Stomach smooth muscle (tissue), 2 donors: ENCODE measurements around the gene FHIT.

ENCODE experiments used
- H3K27ac ChIP-seq: one replicate; pipeline ENCODE4 v1.7.0; 2013; ENCODE audit warnings: mild to moderate bottlenecking, low read length, inconsistent platforms
- H3K27me3 ChIP-seq, 2 donors: one replicate each; pipeline ENCODE4 v1.7.0; 2013; ENCODE audit warnings: low read length in 2 of 2; ENCODE audit not compliant: insufficient read depth in 2 of 2, control insufficient read depth in 1 of 2
- H3K36me3 ChIP-seq, 2 donors: one replicate each; pipeline ENCODE4 v1.7.0; 2013; ENCODE audit warnings: low read length in 2 of 2; ENCODE audit not compliant: control insufficient read depth in 2 of 2, insufficient read depth in 2 of 2
- H3K4me1 ChIP-seq: one replicate; pipeline ENCODE4 v1.7.0; 2013; ENCODE audit warnings: low read length; ENCODE audit not compliant: control insufficient read depth, insufficient read depth
- H3K4me3 ChIP-seq, 2 donors: one replicate each; pipeline ENCODE4 v1.7.0; 2013; ENCODE audit warnings: low read length in 2 of 2
- H3K9ac ChIP-seq, 2 donors: one replicate each; pipeline ENCODE4 v1.7.0; 2013; ENCODE audit warnings: low read length in 2 of 2, mild to moderate bottlenecking in 1 of 2
- H3K9me3 ChIP-seq, 2 donors: one replicate each; pipeline ENCODE4 v1.7.0; 2013; ENCODE audit warnings: low read length in 2 of 2; ENCODE audit not compliant: control insufficient read depth in 2 of 2
- donor health status: healthy.
- donor health status: Pancreatic carcinoma.

The FHIT gene

DNA sequence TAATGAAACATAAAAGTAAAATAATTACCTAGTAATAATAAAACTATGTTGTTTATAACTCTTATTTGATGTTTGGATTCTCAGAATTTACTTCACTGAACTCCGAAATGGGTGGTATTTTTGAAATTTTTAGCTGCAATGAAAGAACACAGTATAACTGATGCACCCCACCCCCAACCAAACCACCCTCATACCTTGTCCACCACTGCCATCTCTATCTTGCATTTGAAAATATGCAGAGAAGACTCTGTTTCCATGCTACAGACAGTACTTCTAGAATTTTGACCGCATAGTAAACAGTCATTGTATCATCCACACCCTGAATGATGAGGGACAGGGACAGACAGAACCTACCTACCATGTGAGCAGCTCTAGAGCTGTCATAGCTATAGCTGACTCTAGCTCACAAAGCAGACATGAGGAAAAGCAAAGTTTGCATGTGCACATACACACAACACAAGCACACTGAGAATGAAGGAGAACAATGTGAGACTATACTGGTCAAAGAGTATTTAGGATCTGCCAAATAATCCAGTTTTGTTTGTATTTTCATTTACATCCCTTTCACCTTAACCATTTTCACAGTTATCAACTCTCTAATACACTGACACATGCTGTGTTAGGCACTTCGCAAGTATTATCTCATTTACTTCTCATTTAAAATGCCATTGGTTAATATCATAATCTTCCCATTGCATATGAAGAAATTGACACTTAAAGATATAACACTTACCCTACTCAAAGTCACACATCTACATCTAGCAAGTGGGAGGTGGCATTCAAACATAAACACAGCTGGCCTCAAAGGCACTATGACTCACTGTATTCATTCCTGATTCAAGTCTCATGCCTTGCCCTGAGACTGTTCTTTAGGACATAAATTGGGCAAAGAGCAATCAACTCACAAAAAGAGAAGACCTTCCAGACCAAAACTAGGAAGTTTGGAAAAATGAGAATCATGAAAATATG lies 1186.8 kb downstream of the FHIT start:
- no peaks in the 10 kb centered on the region for H3K27me3 ChIP-seq
- H3K9ac ChIP-seq: no peak overlapping the region
- H3K9me3 ChIP-seq: no peaks in the 10 kb centered on the region
- H3K27ac ChIP-seq: no peak overlapping the region
- no peaks in the 10 kb centered on the region for H3K4me1 ChIP-seq
- H3K4me3 ChIP-seq: no peak overlapping the region
- no peaks in the 10 kb centered on the region for H3K36me3 ChIP-seq

DNA sequence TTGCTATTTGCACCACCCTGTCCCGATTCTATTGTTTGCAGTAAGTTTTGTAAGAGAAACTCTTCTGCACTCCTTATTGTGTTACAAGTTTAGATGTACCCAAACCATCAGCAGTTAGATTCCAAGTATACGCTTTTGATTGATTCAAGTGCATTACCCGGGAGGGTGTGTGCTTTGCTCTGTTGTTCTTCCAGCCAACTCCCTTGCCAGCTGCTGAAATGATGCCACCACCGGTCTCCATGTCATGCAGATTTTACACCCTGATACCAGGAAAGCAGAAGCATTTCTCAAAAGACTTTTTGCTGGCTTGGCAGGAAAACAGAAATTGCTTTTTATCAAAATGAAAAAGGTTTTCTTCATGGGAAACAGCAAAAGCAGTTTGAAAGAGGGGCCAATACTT lies 1194.8 kb downstream of the FHIT start:
- Histone ChIP-seq H3K27me3 (no peaks in the 10 kb centered on the region), H3K9me3 (no peaks in the 10 kb centered on the region), H3K27ac (no peak overlapping the region), H3K4me3 (no peak overlapping the region), H3K4me1 (no peaks in the 10 kb centered on the region), H3K36me3 (no peaks in the 10 kb centered on the region), H3K9ac (no peak overlapping the region)

DNA sequence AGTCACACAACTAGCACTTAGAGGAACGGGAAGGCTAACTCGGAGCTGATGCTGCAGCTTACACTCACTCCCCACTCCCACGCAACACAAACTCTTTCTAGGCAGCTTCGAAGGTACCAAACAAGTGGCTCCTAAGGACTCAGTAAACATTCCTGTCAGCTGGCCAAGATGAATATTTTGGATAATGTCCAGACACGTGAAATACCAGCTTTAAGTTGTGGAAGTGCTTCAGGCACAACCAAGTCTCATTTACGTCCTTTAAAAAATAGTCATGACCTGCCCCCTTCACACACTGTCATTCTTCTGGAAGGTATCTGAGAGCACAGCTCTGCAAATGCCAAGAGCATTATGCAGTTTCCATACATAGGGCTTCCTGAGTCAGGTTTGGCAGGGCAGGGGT lies 1195.5 kb downstream of the FHIT start:
- H3K9me3 ChIP-seq: no peaks in the 10 kb centered on the region
- no peaks in the 10 kb centered on the region for H3K27me3 ChIP-seq
- no peaks in the 10 kb centered on the region for H3K4me1 ChIP-seq
- H3K9ac ChIP-seq: no peak overlapping the region
- H3K36me3 ChIP-seq: no peaks in the 10 kb centered on the region
- no peak overlapping the region for H3K27ac ChIP-seq
- no peak overlapping the region for H3K4me3 ChIP-seq

DNA sequence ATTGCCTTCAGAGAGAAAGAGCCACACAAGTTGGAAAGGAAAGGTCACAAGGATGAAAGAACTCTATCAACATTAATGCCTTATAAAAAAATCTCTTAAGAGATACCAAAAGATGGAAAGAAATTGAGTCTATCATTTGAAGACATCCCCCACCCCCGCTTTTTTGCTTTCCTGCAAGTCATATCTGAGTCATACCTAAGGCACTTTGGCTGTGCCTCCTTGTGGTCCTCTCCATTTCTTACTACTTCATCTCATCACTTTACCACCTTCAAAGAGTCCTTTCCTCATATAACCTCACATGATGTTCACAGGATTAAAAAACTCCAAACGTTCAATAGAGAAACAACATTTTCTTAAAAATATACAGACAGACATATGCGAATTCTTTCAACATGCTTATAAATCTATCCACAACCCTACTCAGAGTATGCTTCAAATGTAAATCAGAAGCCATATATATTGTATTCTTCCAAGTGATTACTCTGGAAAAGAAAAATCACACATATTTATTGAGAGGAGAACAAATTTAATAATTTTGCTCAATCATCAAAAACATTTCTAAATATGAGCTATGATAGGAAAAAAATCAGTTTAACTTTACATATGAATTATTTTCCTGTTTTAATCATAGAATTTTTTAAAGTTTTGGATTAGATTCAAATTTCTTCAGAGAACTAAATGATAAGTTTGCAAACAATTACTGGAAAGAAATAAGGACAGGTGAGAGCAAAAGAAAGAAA lies 1197.6 kb downstream of the FHIT start:
- no peaks in the 10 kb centered on the region for H3K4me1 ChIP-seq
- H3K36me3 ChIP-seq: no peaks in the 10 kb centered on the region
- no peaks in the 10 kb centered on the region for H3K9me3 ChIP-seq
- no peak overlapping the region for H3K4me3 ChIP-seq
- H3K27ac ChIP-seq: no peak overlapping the region
- no peaks in the 10 kb centered on the region for H3K27me3 ChIP-seq
- H3K9ac ChIP-seq: no peak overlapping the region

DNA sequence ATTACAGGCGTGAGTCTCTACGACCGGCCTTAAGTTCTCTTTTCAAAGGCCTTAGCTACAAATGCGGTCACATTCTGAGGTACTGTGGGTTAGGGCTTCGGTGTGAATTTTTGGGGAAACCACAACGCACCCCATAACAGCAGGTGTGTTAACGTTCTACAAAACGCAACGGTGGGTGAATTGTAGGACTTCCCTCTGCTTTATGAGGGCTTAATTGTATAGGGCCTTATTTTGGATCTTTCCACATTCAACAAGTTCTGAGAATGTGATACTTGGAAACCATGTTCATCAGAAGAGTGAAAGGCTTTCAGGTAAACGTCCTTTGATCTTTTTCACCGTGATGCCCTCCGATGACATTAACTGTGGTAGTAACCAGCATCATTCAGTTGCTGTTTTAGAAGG lies 1202.8 kb downstream of the FHIT start:
- H3K9ac ChIP-seq: no peak overlapping the region
- no peaks in the 10 kb centered on the region for H3K27me3 ChIP-seq
- no peak overlapping the region for H3K4me3 ChIP-seq
- H3K36me3 ChIP-seq: no peaks in the 10 kb centered on the region
- H3K9me3 ChIP-seq: no peaks in the 10 kb centered on the region
- no peaks in the 10 kb centered on the region for H3K4me1 ChIP-seq
- no peak overlapping the region for H3K27ac ChIP-seq

DNA sequence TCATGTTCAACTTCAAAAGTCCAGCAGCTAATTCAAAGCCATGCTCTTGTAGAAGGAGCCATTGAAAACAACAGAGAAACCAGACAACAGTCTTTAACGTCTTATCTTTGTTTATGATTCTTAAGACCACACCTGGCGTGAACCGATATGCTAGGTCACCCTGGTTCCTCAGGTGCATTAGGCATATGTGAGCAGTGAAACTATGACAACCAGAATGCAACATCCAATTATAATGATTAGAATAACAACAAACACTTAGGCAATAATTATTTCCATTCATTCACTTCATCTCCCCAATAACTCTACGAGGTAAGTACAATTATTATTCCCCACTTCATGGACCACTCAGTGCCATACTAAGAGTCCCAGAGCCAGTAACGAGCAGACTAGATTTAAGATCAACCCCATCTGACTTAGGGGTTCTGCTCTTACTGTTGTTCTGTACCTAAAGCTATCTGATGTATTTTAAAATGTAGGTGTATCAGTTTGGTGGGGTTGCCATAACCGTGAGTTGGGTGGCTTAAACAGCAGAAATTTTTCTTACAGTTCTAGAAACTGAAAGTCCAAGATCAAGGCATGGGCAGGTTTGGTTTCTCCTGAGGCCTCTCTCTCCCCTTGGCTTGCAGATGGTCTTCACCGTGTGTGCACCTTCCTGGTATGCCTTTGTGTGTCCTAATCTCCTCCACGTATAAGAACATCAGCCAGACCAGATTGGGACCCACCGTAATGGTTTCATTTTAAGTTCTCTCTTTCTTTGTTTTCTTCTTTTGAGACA lies 1203.6 kb downstream of the FHIT start:
- no peaks in the 10 kb centered on the region for H3K4me1 ChIP-seq
- H3K36me3 ChIP-seq: no peaks in the 10 kb centered on the region
- H3K27me3 ChIP-seq: no peaks in the 10 kb centered on the region
- H3K27ac ChIP-seq: no peak overlapping the region
- H3K4me3 ChIP-seq: no peak overlapping the region
- no peak overlapping the region for H3K9ac ChIP-seq
- H3K9me3 ChIP-seq: no peaks in the 10 kb centered on the region

DNA sequence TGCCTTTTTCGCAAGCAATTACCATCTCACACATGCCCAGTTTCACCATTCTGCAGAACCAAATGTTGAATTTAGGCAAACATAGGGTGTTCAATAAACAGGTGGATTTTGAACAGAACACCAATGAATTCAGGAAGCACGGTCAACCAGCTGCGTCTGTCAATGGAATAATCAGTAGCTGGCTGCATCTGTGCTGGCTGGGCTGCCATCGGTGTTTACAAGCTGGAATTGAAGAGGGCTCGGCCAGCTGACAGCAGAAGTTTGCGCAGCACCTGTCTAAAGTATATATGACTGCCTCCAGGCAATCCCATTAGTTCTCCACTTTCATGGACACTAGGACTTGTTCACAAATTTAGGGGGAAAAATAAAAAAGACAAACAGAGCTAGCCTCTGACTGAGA lies 1205.0 kb downstream of the FHIT start:
- Histone ChIP-seq H3K9me3 (no peaks in the 10 kb centered on the region), H3K27ac (no peak overlapping the region), H3K4me3 (no peak overlapping the region), H3K9ac (no peak overlapping the region), H3K4me1 (no peaks in the 10 kb centered on the region), H3K36me3 (no peaks in the 10 kb centered on the region), H3K27me3 (no peaks in the 10 kb centered on the region)

DNA sequence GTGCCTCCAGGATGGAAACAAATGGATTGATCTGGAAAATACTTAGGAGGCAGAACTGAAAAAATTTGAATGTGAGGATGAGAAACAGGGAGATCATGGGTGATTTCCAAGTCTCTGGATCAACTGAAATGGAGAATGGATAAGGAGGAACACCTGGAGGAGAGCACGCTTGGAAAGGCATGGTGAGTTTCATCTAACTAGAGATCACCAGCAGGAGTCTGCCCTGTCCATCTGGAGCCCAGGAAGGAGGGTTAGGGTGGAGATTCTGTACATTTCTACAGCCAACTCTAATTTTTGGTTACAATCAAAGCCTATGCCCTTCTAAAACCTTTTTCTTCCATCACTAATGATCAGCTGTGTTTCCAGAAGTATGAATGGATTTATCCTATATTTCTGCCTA lies 1205.6 kb downstream of the FHIT start:
- Histone ChIP-seq H3K36me3 (no peaks in the 10 kb centered on the region), H3K4me3 (no peak overlapping the region), H3K27me3 (no peaks in the 10 kb centered on the region), H3K27ac (no peak overlapping the region), H3K9ac (no peak overlapping the region), H3K9me3 (no peaks in the 10 kb centered on the region), H3K4me1 (no peaks in the 10 kb centered on the region)

DNA sequence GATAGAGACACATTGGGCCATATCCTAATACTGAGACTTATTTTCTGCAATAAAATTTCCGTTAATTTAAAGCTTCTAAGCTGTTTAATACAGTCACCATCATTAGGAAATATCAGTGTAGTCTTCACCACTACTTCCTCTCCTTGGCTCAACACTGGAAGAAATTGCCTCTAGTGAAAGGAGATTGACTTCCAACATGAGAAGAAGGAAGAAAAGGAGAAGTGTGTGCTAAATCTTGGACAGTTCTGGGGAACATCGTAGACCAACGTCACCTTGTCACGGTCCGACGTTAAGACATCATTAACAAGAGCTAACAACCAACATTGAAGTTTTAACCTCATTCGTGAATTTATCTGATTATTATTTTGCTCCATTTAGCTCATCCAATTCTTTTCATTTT lies 1214.4 kb downstream of the FHIT start:
- Histone ChIP-seq H3K9me3 (no peaks in the 10 kb centered on the region), H3K4me1 (no peaks in the 10 kb centered on the region), H3K9ac (no peak overlapping the region), H3K27ac (no peak overlapping the region), H3K36me3 (no peaks in the 10 kb centered on the region), H3K27me3 (no peaks in the 10 kb centered on the region), H3K4me3 (no peak overlapping the region)

DNA sequence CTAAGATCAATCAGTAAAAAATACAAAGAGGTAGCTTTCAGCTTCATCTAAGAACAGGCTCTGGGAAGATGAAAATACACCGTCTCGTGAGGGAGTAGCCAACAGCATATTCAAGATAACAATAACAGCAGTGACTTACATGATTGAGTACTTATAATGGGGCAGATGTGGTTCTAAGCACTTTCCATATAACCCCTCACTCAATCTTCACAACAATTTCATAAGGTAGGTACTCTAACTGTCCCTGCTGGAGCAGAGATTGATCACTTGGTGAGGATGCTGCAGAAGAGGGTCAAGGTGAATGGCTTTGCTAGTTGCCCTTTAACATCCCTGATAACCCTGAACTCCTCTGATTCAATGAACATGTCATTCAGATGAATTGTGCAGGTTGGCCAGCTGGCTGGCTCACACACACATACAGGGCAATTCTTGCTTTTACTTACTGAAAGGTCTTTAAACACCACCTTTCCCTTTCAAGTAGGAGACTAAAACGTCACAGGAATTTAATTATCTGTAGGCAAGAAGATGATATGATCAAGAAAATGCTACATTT lies 1217.3 kb downstream of the FHIT start:
- H3K4me1 ChIP-seq: no peaks in the 10 kb centered on the region
- no peaks in the 10 kb centered on the region for H3K9me3 ChIP-seq
- H3K27me3 ChIP-seq: no peaks in the 10 kb centered on the region
- no peak overlapping the region for H3K9ac ChIP-seq
- no peaks in the 10 kb centered on the region for H3K36me3 ChIP-seq
- H3K4me3 ChIP-seq: no peak overlapping the region
- H3K27ac ChIP-seq: no peak overlapping the region
